Stomach (tissue), 19 donors: Measurements from ENCODE around the gene ACTR10. TPM values are rescaled to one million over a fixed set of nuclear protein-coding genes. Genes with fewer than 3 reads are reported as not detected.
A peak's percentile ranks its signal among the peaks of the same experiment; 100 is the strongest.

Source experiments
- DNase-seq, 2 donors: peaks; one replicate each; pipeline versions ENCODE4 v3.0.0 to v3.0.0-alpha.2; 2013 to 2019
- H3K27ac ChIP-seq, 5 donors: fragments of 200-600 bp in 4 of 5; sonication (generic) in 4 of 5; one replicate each; pipeline ENCODE4 v1.5.1; 2013 to 2019; ENCODE audit warnings: mild to moderate bottlenecking in 1 of 5, moderate library complexity in 1 of 5
- H3K27me3 ChIP-seq, 3 donors: fragments of 200-600 bp; sonication (generic); one replicate each; pipeline ENCODE4 v1.5.1; 2017 to 2019; ENCODE audit warnings: mixed run types in 1 of 3
- H3K36me3 ChIP-seq, 4 donors: fragments of 200-600 bp; sonication (generic); 1 replicate in 3 of 4; 2 replicates in 1 of 4; pipeline ENCODE4 v1.5.1; 2016 to 2019
- H3K4me1 ChIP-seq, 4 donors: fragments of 200-600 bp; sonication (generic); one replicate each; pipeline ENCODE4 v1.5.1; 2016 to 2019
- H3K4me3 ChIP-seq, 4 donors: fragments of 200-600 bp; sonication (generic) in 3 of 4; one replicate each; pipeline ENCODE4 v1.5.1; 2016 to 2019; ENCODE audit warnings: mild to moderate bottlenecking in 1 of 4
- H3K9me3 ChIP-seq, 4 donors: fragments of 200-600 bp; sonication (generic); one replicate each; pipeline ENCODE4 v1.5.1; 2016 to 2019
- CTCF ChIP-seq, 7 experiments: fragments of 450-650 bp in 4 of 7; fragments of 200-600 bp in 3 of 7; sonication (generic) in 3 of 7; IDR thresholded peaks; one replicate each; pipeline ENCODE4 v1.5.1; 2016 to 2019; ENCODE audit warnings: antibody characterized with exemption in 7 of 7, control low read depth in 2 of 7, mild to moderate bottlenecking in 1 of 7
- EP300 ChIP-seq: sonication (generic); formaldehyde crosslinking; IDR thresholded peaks from one replicate; pipeline ENCODE4 v1.6.1; 2017; ENCODE audit warnings: antibody characterized with exemption
- POLR2A ChIP-seq, 4 donors: fragments of 450-650 bp; IDR thresholded peaks; one replicate each; pipeline ENCODE4 v1.6.1; 2016; ENCODE audit warnings: antibody characterized with exemption in 4 of 4, control low read depth in 2 of 4, mild to moderate bottlenecking in 1 of 4, moderate library complexity in 1 of 4
- POLR2AphosphoS5 ChIP-seq, 3 donors: sonication (generic); formaldehyde crosslinking; IDR thresholded peaks; one replicate each; pipeline ENCODE4 v1.6.1; 2016; ENCODE audit warnings: antibody characterized with exemption in 3 of 3
- WGBS, 5 donors: extraction: QIAGEN DNeasy Blood & Tissue Kit in 3 of 5; methylation state at CpG; one replicate each; pipeline versions ENCODE4 v1.1.5 to v1.1.7; 2013 to 2018; 5-methylcytosine and 5-hydroxymethylcytosine counted together
- intact Hi-C: fragments of 100-400 bp; cut with DNase I; formaldehyde crosslinking; loops from one replicate; pipeline ENCODE4 v1.15.1; 2023; ENCODE audit warnings: low total_unique reads
- long read RNA-seq, 10 donors: transcript quantifications; one replicate each; lab custom pipeline, GENCODE V29; 2026
- polyA plus RNA-seq, 3 donors: library from polyadenylated mRNA; stranded (reverse); fragments of 200-250 nt; gene quantifications; one replicate each; pipeline ENCODE4 v1.2.3, GENCODE V29; 2013
- total RNA-seq, 5 donors: library from RNA; depleted of rRNA; stranded (reverse); fragments of >200 nt; gene quantifications; one replicate each; pipeline versions ENCODE4 v1.1.0 to v1.2.3, GENCODE V29; 2014 to 2016
- donor health status: healthy with polysubstance abuse.
- donor health status: Bipolar disorder and iron deficiency.
- donor health status: healthy.

ACTR10 gene
- total RNA-seq (10 to 100 TPM in 4 of 5 donors, 1 to 10 TPM in 1; 7.5 to 90.5 (median 51.3) TPM), polyA plus RNA-seq (10 to 100 TPM; 50.6 to 68.1 (median 67.0) TPM)
- long read RNA-seq, donor 1, transcript ACTR10-201 (13 exons, 2,419 nt): major isoform, 21 of 23 reads
- long read RNA-seq, donor 1, partial matches to known transcripts: 0 of 23 reads
- long read RNA-seq, donor 1, other reads (novel, unspliced or antisense): 0 of 23 reads
- long read RNA-seq, donor 2, transcript ACTR10-201 (13 exons, 2,419 nt): major isoform, 23 of 25 reads
- long read RNA-seq, donor 2, partial matches to known transcripts: 0 of 25 reads
- long read RNA-seq, donor 2, other reads (novel, unspliced or antisense): 0 of 25 reads
- long read RNA-seq, donor 3, transcript ACTR10-201 (13 exons, 2,419 nt): major isoform, 10 of 11 reads
- long read RNA-seq, donor 3, partial matches to known transcripts: 0 of 11 reads
- long read RNA-seq, donor 3, other reads (novel, unspliced or antisense): 0 of 11 reads
- long read RNA-seq, donor 4, partial matches to known transcripts: 0 of 4 reads
- long read RNA-seq, donor 4, other reads (novel, unspliced or antisense): 0 of 4 reads
- long read RNA-seq, donor 5, transcript ACTR10-201 (13 exons, 2,419 nt): major isoform, 23 of 24 reads
- long read RNA-seq, donor 5, partial matches to known transcripts: 0 of 24 reads
- long read RNA-seq, donor 5, other reads (novel, unspliced or antisense): 0 of 24 reads
- long read RNA-seq, donor 6, transcript ACTR10-201 (13 exons, 2,419 nt): major isoform, 48 of 55 reads
- long read RNA-seq, donor 6, partial matches to known transcripts: 5 of 55 reads
- long read RNA-seq, donor 6, other reads (novel, unspliced or antisense): 0 of 55 reads
- long read RNA-seq, donor 7, transcript ACTR10-201 (13 exons, 2,419 nt): major isoform, 22 of 23 reads
- long read RNA-seq, donor 7, partial matches to known transcripts: 0 of 23 reads
- long read RNA-seq, donor 7, other reads (novel, unspliced or antisense): 0 of 23 reads
- long read RNA-seq, donor 8, transcript ACTR10-201 (13 exons, 2,419 nt): major isoform, 22 of 25 reads
- long read RNA-seq, donor 8, partial matches to known transcripts: 0 of 25 reads
- long read RNA-seq, donor 8, other reads (novel, unspliced or antisense): 0 of 25 reads
- long read RNA-seq, donor 9, transcript ACTR10-201 (13 exons, 2,419 nt): major isoform, 14 of 68 reads
- long read RNA-seq, donor 9, partial matches to known transcripts: 52 of 68 reads
- long read RNA-seq, donor 9, other reads (novel, unspliced or antisense): 0 of 68 reads
- long read RNA-seq, donor 10, transcript ACTR10-201 (13 exons, 2,419 nt): major isoform, 10 of 11 reads
- long read RNA-seq, donor 10, partial matches to known transcripts: 0 of 11 reads
- long read RNA-seq, donor 10, other reads (novel, unspliced or antisense): 0 of 11 reads

- intact Hi-C loops: no loop called here
- DNase-seq: peak; percentile 86 to 95
- 0 to 1% (median 0%) methylated on average over 22 to 78 of the region's 78 CpGs for WGBS, 5 donors
Observed at GRCh38 chr14:58199726-58200479, at the start of gene ACTR10. Gene ACTR10 (plus strand): TSS chr14:58200149. CDS start chr14:58200218, 69 bp downstream.

GRCh38 chr14:58150243-58150805, 49.6 kb upstream of the ACTR10 start:
- no peaks in the 10 kb centered on the region for H3K9me3 ChIP-seq
- no peak overlapping the region for H3K4me3 ChIP-seq
- no peak overlapping the region for H3K27ac ChIP-seq
- H3K36me3 ChIP-seq: no peaks in the 10 kb centered on the region
- peaks cover 0 to 20% (median 12%) of the 10 kb centered on the region in 3 donors for H3K27me3 ChIP-seq
- intact Hi-C loops: no loop called here
- WGBS, 5 donors: 73 to 81% (median 79%) methylated on average over 6 of the region's 6 CpGs
- DNase-seq: no peak
- peaks cover 11 to 21% (median 20%) of the 10 kb centered on the region in 4 donors for H3K4me1 ChIP-seq
- no peak for TF ChIP-seq POLR2AphosphoS5 (IDR thresholded peaks at IDR 0.05)

More at GRCh38 chr14:58199726-58200479, at the start of gene ACTR10:
- peaks cover 12 to 30% (median 24%) of the 10 kb centered on the region in 4 donors for H3K4me1 ChIP-seq
- peaks cover 0 to 23% (median 20%) of the 10 kb centered on the region in 4 donors for H3K36me3 ChIP-seq
- H3K27ac ChIP-seq: peak within 1 kb of the TSS; percentile 91 to 98 (median 94)
- TF ChIP-seq POLR2AphosphoS5 (IDR thresholded peaks at IDR 0.05) (peak; percentile 25 to 74 (median 65)), CTCF (IDR thresholded peaks at IDR 0.05) (no peak)
- no peaks in the 10 kb centered on the region for H3K27me3 ChIP-seq
- no peaks in the 10 kb centered on the region for H3K9me3 ChIP-seq
- H3K4me3 ChIP-seq: peak within 1 kb of the TSS; percentile 67 to 87 (median 82)

GRCh38 chr14:58151133-58152013, 48.6 kb upstream of the ACTR10 start:
- Histone ChIP-seq H3K4me1 (peaks cover 11 to 21% (median 20%) of the 10 kb centered on the region in 4 donors), H3K36me3 (no peaks in the 10 kb centered on the region), H3K27ac (peak overlapping the region; percentile 12 to 78 (median 61)), H3K9me3 (no peaks in the 10 kb centered on the region), H3K27me3 (peaks cover 0 to 20% (median 12%) of the 10 kb centered on the region in 3 donors), H3K4me3 (peak overlapping the region; percentile 81 to 96 (median 86))
- intact Hi-C loops: no loop called here
- DNase-seq: peak in 1 of 2 donors; percentile 70
- TF ChIP-seq EP300 (no peak), POLR2AphosphoS5 (IDR thresholded peaks at IDR 0.05) (no peak), CTCF (IDR thresholded peaks at IDR 0.05) (no peak), POLR2A (IDR thresholded peaks at IDR 0.05) (no peak)
- 1 to 3% (median 1%) methylated on average over 29 to 56 of the region's 56 CpGs for WGBS, 5 donors
